Ectodermal cell (in vitro differentiated cells): ENCODE results near the gene CLSTN2.

ENCODE experiments used
- H3K27ac ChIP-seq: 2 replicates; pipeline ENCODE4 v1.7.0; 2013; ENCODE audit warnings: mild to moderate bottlenecking, low read depth, low read length; ENCODE audit not compliant: insufficient read depth, poor library complexity, severe bottlenecking
- H3K27me3 ChIP-seq: 2 replicates; pipeline ENCODE4 v1.7.0; 2013; ENCODE audit warnings: mild to moderate bottlenecking, low read length; ENCODE audit not compliant: insufficient read depth, control insufficient read depth, poor library complexity, severe bottlenecking
- H3K36me3 ChIP-seq: one replicate; pipeline ENCODE4 v1.7.0; 2013; ENCODE audit warnings: low read length; ENCODE audit not compliant: control insufficient read depth, insufficient read depth
- H3K4me1 ChIP-seq: one replicate; pipeline ENCODE4 v1.7.0; 2013; ENCODE audit warnings: low read length; ENCODE audit not compliant: control insufficient read depth, insufficient read depth
- H3K4me3 ChIP-seq: 2 replicates; pipeline ENCODE4 v1.7.0; 2013; ENCODE audit warnings: low read depth, low read length, control low read depth; ENCODE audit not compliant: insufficient read depth
- H3K9me3 ChIP-seq: 2 replicates; pipeline ENCODE4 v1.7.0; 2013; ENCODE audit warnings: mild to moderate bottlenecking, low read length, moderate library complexity; ENCODE audit not compliant: control insufficient read depth
- WGBS, 2 experiments: methylation state at CpG; one replicate each; pipeline ENCODE4 v1.1.7; 2013; ENCODE audit warnings: missing lambda C conversion rate in 2 of 2; 5-methylcytosine and 5-hydroxymethylcytosine counted together

CLSTN2 gene

GRCh38 chr3:140135461-140135860 is 200.5 kb downstream of the CLSTN2 start:
- 45 to 51% methylated on average over 4 of the region's 4 CpGs for WGBS, 2 experiments
- H3K27me3 ChIP-seq, result no peaks in the 10 kb centered on the region
- H3K4me3 ChIP-seq, result no peak overlapping the region
- H3K27ac ChIP-seq, result no peak overlapping the region
- no peaks in the 10 kb centered on the region for H3K36me3 ChIP-seq
- no peaks in the 10 kb centered on the region for H3K9me3 ChIP-seq
- no peaks in the 10 kb centered on the region for H3K4me1 ChIP-seq

- H3K4me1 ChIP-seq, result no peaks in the 10 kb centered on the region
- H3K4me3 ChIP-seq, result no peak overlapping the region
- H3K27ac ChIP-seq, result no peak overlapping the region
- H3K27me3 ChIP-seq, result no peaks in the 10 kb centered on the region
- 65 to 80% methylated on average over 4 to 5 of the region's 5 CpGs for WGBS, 2 experiments
- no peaks in the 10 kb centered on the region for H3K36me3 ChIP-seq
- no peaks in the 10 kb centered on the region for H3K9me3 ChIP-seq
Measured at GRCh38 chr3:140143367-140144069, 208.5 kb downstream of the CLSTN2 start.

GRCh38 chr3:140145528-140145927 is 210.5 kb downstream of the CLSTN2 start:
- WGBS, 2 experiments, result 93 to 94% methylated on average over 2 of the region's 2 CpGs
- Histone ChIP-seq H3K4me3 (no peak overlapping the region), H3K27ac (no peak overlapping the region), H3K36me3 (no peaks in the 10 kb centered on the region), H3K4me1 (no peaks in the 10 kb centered on the region), H3K9me3 (no peaks in the 10 kb centered on the region), H3K27me3 (no peaks in the 10 kb centered on the region)

- H3K27ac ChIP-seq, result no peak overlapping the region
- H3K36me3 ChIP-seq, result no peaks in the 10 kb centered on the region
- no peaks in the 10 kb centered on the region for H3K27me3 ChIP-seq
- no peaks in the 10 kb centered on the region for H3K4me1 ChIP-seq
- no peak overlapping the region for H3K4me3 ChIP-seq
- H3K9me3 ChIP-seq, result no peaks in the 10 kb centered on the region
Measured at GRCh38 chr3:140146668-140147067, 211.7 kb downstream of the CLSTN2 start.

- Histone ChIP-seq H3K4me1 (no peaks in the 10 kb centered on the region), H3K36me3 (no peaks in the 10 kb centered on the region), H3K9me3 (no peaks in the 10 kb centered on the region), H3K27me3 (no peaks in the 10 kb centered on the region), H3K27ac (no peak overlapping the region), H3K4me3 (no peak overlapping the region)
- WGBS, 2 experiments, result 94 to 97% methylated on average over 4 of the region's 4 CpGs
Measured at GRCh38 chr3:140147965-140148490, 213.0 kb downstream of the CLSTN2 start.

- Histone ChIP-seq H3K36me3 (no peaks in the 10 kb centered on the region), H3K4me1 (no peaks in the 10 kb centered on the region), H3K4me3 (no peak overlapping the region), H3K9me3 (no peaks in the 10 kb centered on the region), H3K27me3 (no peaks in the 10 kb centered on the region), H3K27ac (no peak overlapping the region)
- 91 to 94% methylated on average over 3 of the region's 3 CpGs for WGBS, 2 experiments
Measured at GRCh38 chr3:140148824-140149390, 213.9 kb downstream of the CLSTN2 start.

- 90 to 93% methylated on average over 5 of the region's 5 CpGs for WGBS, 2 experiments
- no peaks in the 10 kb centered on the region for H3K9me3 ChIP-seq
- no peak overlapping the region for H3K4me3 ChIP-seq
- no peaks in the 10 kb centered on the region for H3K27me3 ChIP-seq
- H3K27ac ChIP-seq, result no peak overlapping the region
- H3K36me3 ChIP-seq, result no peaks in the 10 kb centered on the region
- H3K4me1 ChIP-seq, result no peaks in the 10 kb centered on the region
Measured at GRCh38 chr3:140151321-140151720, 216.3 kb downstream of the CLSTN2 start.

- Histone ChIP-seq H3K4me3 (no peak overlapping the region), H3K27ac (no peak overlapping the region), H3K27me3 (no peaks in the 10 kb centered on the region), H3K9me3 (no peaks in the 10 kb centered on the region), H3K4me1 (no peaks in the 10 kb centered on the region), H3K36me3 (no peaks in the 10 kb centered on the region)
- WGBS, 2 experiments, result 92 to 93% methylated on average over 7 of the region's 7 CpGs
Measured at GRCh38 chr3:140152851-140153639, 218.1 kb downstream of the CLSTN2 start.

GRCh38 chr3:140153736-140154135 is 218.8 kb downstream of the CLSTN2 start:
- Histone ChIP-seq H3K27me3 (no peaks in the 10 kb centered on the region), H3K36me3 (no peaks in the 10 kb centered on the region), H3K4me1 (no peaks in the 10 kb centered on the region), H3K27ac (no peak overlapping the region), H3K4me3 (no peak overlapping the region), H3K9me3 (no peaks in the 10 kb centered on the region)
- 90 to 95% methylated on average over 1 of the region's 1 CpG for WGBS, 2 experiments

- H3K27ac ChIP-seq, result no peak overlapping the region
- H3K9me3 ChIP-seq, result no peaks in the 10 kb centered on the region
- H3K36me3 ChIP-seq, result no peaks in the 10 kb centered on the region
- 73 to 85% methylated on average over 1 to 2 of the region's 2 CpGs for WGBS, 2 experiments
- H3K4me3 ChIP-seq, result no peak overlapping the region
- H3K27me3 ChIP-seq, result no peaks in the 10 kb centered on the region
- H3K4me1 ChIP-seq, result no peaks in the 10 kb centered on the region
Measured at GRCh38 chr3:140157161-140157560, 222.2 kb downstream of the CLSTN2 start.
